Measurements from ENCODE around the gene COL4A3. TPM values are rescaled to one million over a fixed set of nuclear protein-coding genes. Genes with fewer than 3 reads are reported as not detected.
A peak's percentile ranks its signal among the peaks of the same experiment; 100 is the strongest.

Gene COL4A3
- total RNA-seq, 2 donors from 2014 or later: 1.7 to 2.4 TPM

- TF ChIP-seq CTCF (conservative IDR thresholded peaks at IDR 0.05): no peak
- Mint-ChIP-seq H3K27ac (no peak overlapping the region), H3K9me3 (no peaks in the 10 kb centered on the region), H3K4me1 (peaks cover 10% of the 10 kb centered on the region), H3K4me3 (no peak overlapping the region), H3K36me3 (ENCODE audit: low read depth) (no peaks in the 10 kb centered on the region), H3K27me3 (ENCODE audit: insufficient read depth) (peaks cover 2% of the 10 kb centered on the region)
- Histone ChIP-seq H3K27me3 (ENCODE audit: control insufficient read depth, insufficient read depth, low read length, poor library complexity, severe bottlenecking) (no peaks in the 10 kb centered on the region), H3K36me3 (ENCODE audit: control insufficient read depth, insufficient read depth, low read length) (no peaks in the 10 kb centered on the region), H3K4me1 (ENCODE audit: control insufficient read depth, insufficient read depth, low read length) (no peaks in the 10 kb centered on the region), H3K9ac (ENCODE audit: extremely low read depth, low read length, poor library complexity, severe bottlenecking) (no peak overlapping the region), H3K27ac (ENCODE audit: low read depth, low read length) (no peak overlapping the region), H3K4me3 (ENCODE audit: low read length) (no peak overlapping the region), H3K9me3 (ENCODE audit: control insufficient read depth, low read length) (no peaks in the 10 kb centered on the region)
- 67 to 87% methylated on average over 1 of the region's 1 CpG for WGBS, 2 experiments (ENCODE audit: insufficient coverage in 1 of 2, insufficient read length in 1 of 2)
- DNase-seq: no peak
These were observed 22.3 kb downstream of the COL4A3 start for GRCh38 chr2:227186751-227187150.

GRCh38 chr2:227188292-227188691, 23.9 kb downstream of the COL4A3 start:
- Mint-ChIP-seq H3K4me3 (no peak overlapping the region), H3K27me3 (ENCODE audit: insufficient read depth) (peaks cover 2% of the 10 kb centered on the region), H3K9me3 (no peaks in the 10 kb centered on the region), H3K36me3 (ENCODE audit: low read depth) (no peaks in the 10 kb centered on the region), H3K27ac (no peak overlapping the region), H3K4me1 (peaks cover 10% of the 10 kb centered on the region)
- no peak for TF ChIP-seq CTCF (conservative IDR thresholded peaks at IDR 0.05)
- Histone ChIP-seq H3K4me3 (ENCODE audit: low read length) (no peak overlapping the region), H3K27me3 (ENCODE audit: control insufficient read depth, insufficient read depth, low read length, poor library complexity, severe bottlenecking) (no peaks in the 10 kb centered on the region), H3K9me3 (ENCODE audit: control insufficient read depth, low read length) (no peaks in the 10 kb centered on the region), H3K4me1 (ENCODE audit: control insufficient read depth, insufficient read depth, low read length) (no peaks in the 10 kb centered on the region), H3K36me3 (ENCODE audit: control insufficient read depth, insufficient read depth, low read length) (no peaks in the 10 kb centered on the region), H3K27ac (ENCODE audit: low read depth, low read length) (no peak overlapping the region), H3K9ac (ENCODE audit: extremely low read depth, low read length, poor library complexity, severe bottlenecking) (no peak overlapping the region)
- DNase-seq: no peak
- WGBS, 2 experiments (ENCODE audit: insufficient coverage in 1 of 2, insufficient read length in 1 of 2): 0 to 52% methylated on average over 1 to 5 of the region's 6 CpGs

- no peaks in the 10 kb centered on the region for H3K9me3 ChIP-seq (ENCODE audit: control insufficient read depth, low read length)
- Mint-ChIP-seq H3K36me3 (ENCODE audit: low read depth) (no peaks in the 10 kb centered on the region), H3K4me3 (no peak overlapping the region), H3K4me1 (peaks cover 4% of the 10 kb centered on the region), H3K9me3 (no peaks in the 10 kb centered on the region), H3K27ac (peak overlapping the region; percentile 71), H3K27me3 (ENCODE audit: insufficient read depth) (peaks cover 2% of the 10 kb centered on the region)
- DNase-seq: peak; percentile 68
- no peaks in the 10 kb centered on the region for H3K36me3 ChIP-seq (ENCODE audit: control insufficient read depth, insufficient read depth, low read length)
- no peak overlapping the region for H3K9ac ChIP-seq (ENCODE audit: extremely low read depth, low read length, poor library complexity, severe bottlenecking)
- no peak overlapping the region for H3K4me3 ChIP-seq (ENCODE audit: low read length)
- WGBS, 2 experiments (ENCODE audit: insufficient coverage in 1 of 2, insufficient read length in 1 of 2): 50 to 80% methylated on average over 1 to 3 of the region's 3 CpGs
- no peaks in the 10 kb centered on the region for H3K27me3 ChIP-seq (ENCODE audit: control insufficient read depth, insufficient read depth, low read length, poor library complexity, severe bottlenecking)
- TF ChIP-seq CTCF (conservative IDR thresholded peaks at IDR 0.05): peak; percentile 48
- H3K27ac ChIP-seq (ENCODE audit: low read depth, low read length): no peak overlapping the region
- H3K4me1 ChIP-seq (ENCODE audit: control insufficient read depth, insufficient read depth, low read length): no peaks in the 10 kb centered on the region
These were observed 26.9 kb downstream of the COL4A3 start for GRCh38 chr2:227191367-227191766.
